Activated CD4-positive, alpha-beta T cell treated with anti-CD3 and anti-CD28 coated beads, Interleukin-2, amount 10 ng/mL, durations not matched to agents 7 days and 5 days (primary cell): ENCODE measurements around the gene BRD3. TPM values are rescaled to one million over a fixed set of nuclear protein-coding genes. Genes with fewer than 3 reads are reported as not detected.
A peak's percentile ranks its signal among the peaks of the same experiment; 100 is the strongest.
"Not testable (repeated sequence)": the region's sequence is repeated elsewhere in the genome, so short reads cannot be mapped to it uniquely, and the experiment has no call there.

Experiments used
- CTCF ChIA-PET: fragments of 350-600 bp; sonication (Branson Sonifier 250); formaldehyde crosslinking; loops from one replicate; lab custom pipeline; 2021; ENCODE audit warnings: antibody characterized with exemption; lab: Charles Lee
- POLR2A ChIA-PET: fragments of 350-600 bp; sonication (Branson Sonifier 250); formaldehyde crosslinking; loops from one replicate; lab custom pipeline; 2021; ENCODE audit warnings: antibody characterized with exemption; lab: Charles Lee
- DNase-seq: peaks from one replicate; pipeline ENCODE4 v3.0.0-alpha.2; 2020
- H3K27ac Mint-ChIP-seq: one replicate; pipeline ENCODE4 v1.8.0; 2021; ENCODE audit warnings: mild to moderate bottlenecking, moderate library complexity, mixed read lengths
- H3K27me3 Mint-ChIP-seq: one replicate; pipeline ENCODE4 v1.8.0; 2021; ENCODE audit warnings: mixed read lengths
- H3K36me3 Mint-ChIP-seq: one replicate; pipeline ENCODE4 v1.8.0; 2021; ENCODE audit warnings: low read depth, mixed read lengths
- H3K4me1 Mint-ChIP-seq: one replicate; pipeline ENCODE4 v1.8.0; 2021; ENCODE audit warnings: mixed read lengths
- H3K4me3 Mint-ChIP-seq: one replicate; pipeline ENCODE4 v1.8.0; 2021; ENCODE audit warnings: mild to moderate bottlenecking, moderate library complexity, mixed read lengths
- H3K9me3 Mint-ChIP-seq: one replicate; pipeline ENCODE4 v1.8.0; 2021; ENCODE audit warnings: mixed read lengths
- total RNA-seq, 2 experiments: library from RNA; stranded (reverse); gene quantifications; one replicate each; pipeline ENCODE4 v1.2.3, GENCODE V29; 2021

Gene BRD3
- total RNA-seq, 2 experiments from 2014 or later: 40.1 to 47.4 TPM

GRCh38 chr9:133992780-133993634, 74.8 kb downstream of the BRD3 start:
- Mint-ChIP-seq H3K27me3 (peaks cover 17% of the 10 kb centered on the region), H3K4me3 (peak overlapping the region; percentile 65), H3K4me1 (peaks cover 2% of the 10 kb centered on the region), H3K36me3 (no peaks in the 10 kb centered on the region), H3K9me3 (no peaks in the 10 kb centered on the region), H3K27ac (peak overlapping the region; percentile 71)
- ChIA-PET POLR2A (no interaction called here), CTCF (interaction anchor here (0.9 to 3.9 kb wide), 5 partner anchors 12 to 211 kb away, joined by 3 to 30 read pairs (median 4); no protein-coding TSS in a partner anchor)
- DNase-seq: peak; percentile 70

GRCh38 chr9:133991964-133992779, 75.7 kb downstream of the BRD3 start, which contains the start of gene VAV2:
Gene VAV2, minus strand, starts transcription at chr9:133992324. Its CDS starts 46 bp downstream, at chr9:133992278.
- H3K27ac Mint-ChIP-seq: peak within 1 kb of the TSS; percentile 54
- DNase-seq: peak; percentile 38
- CTCF ChIA-PET: no interaction called here
- H3K4me3 Mint-ChIP-seq: peak within 1 kb of the TSS; percentile 65
- peaks cover 17% of the 10 kb centered on the region for H3K27me3 Mint-ChIP-seq
- H3K36me3 Mint-ChIP-seq: no peaks in the 10 kb centered on the region
- POLR2A ChIA-PET: no interaction called here
- peaks cover 2% of the 10 kb centered on the region for H3K4me1 Mint-ChIP-seq
- no peaks in the 10 kb centered on the region for H3K9me3 Mint-ChIP-seq

- POLR2A ChIA-PET: no interaction called here
- Mint-ChIP-seq H3K36me3 (no peaks in the 10 kb centered on the region), H3K27ac (no peak overlapping the region), H3K4me1 (peaks cover 2% of the 10 kb centered on the region), H3K4me3 (peak overlapping the region; percentile 55), H3K27me3 (peaks cover 17% of the 10 kb centered on the region), H3K9me3 (no peaks in the 10 kb centered on the region)
- no peak for DNase-seq
- CTCF ChIA-PET: interaction anchor here (0.5 kb wide), 1 partner anchor 121 kb away, joined by 3 read pairs; no protein-coding TSS in a partner anchor
Measured at GRCh38 chr9:133991214-133991921, 76.5 kb downstream of the BRD3 start.

GRCh38 chr9:133990366-133991213, 77.2 kb downstream of the BRD3 start:
- H3K9me3 Mint-ChIP-seq: no peaks in the 10 kb centered on the region
- no peaks in the 10 kb centered on the region for H3K36me3 Mint-ChIP-seq
- POLR2A ChIA-PET: no interaction called here
- no peak overlapping the region for H3K27ac Mint-ChIP-seq
- peaks cover 2% of the 10 kb centered on the region for H3K4me1 Mint-ChIP-seq
- CTCF ChIA-PET: interaction anchor here (0.5 kb wide), 1 partner anchor 122 kb away, joined by 3 read pairs; no protein-coding TSS in a partner anchor
- no peak for DNase-seq
- H3K27me3 Mint-ChIP-seq: peaks cover 17% of the 10 kb centered on the region
- peak overlapping the region; percentile 55 for H3K4me3 Mint-ChIP-seq

- DNase-seq: no peak
- H3K9me3 Mint-ChIP-seq: no peaks in the 10 kb centered on the region
- no peak overlapping the region for H3K27ac Mint-ChIP-seq
- no peak overlapping the region for H3K4me3 Mint-ChIP-seq
- ChIA-PET CTCF (interaction anchor here (0.6 kb wide), 1 partner anchor 84 kb away, joined by 3 read pairs; no protein-coding TSS in a partner anchor), POLR2A (no interaction called here)
- H3K36me3 Mint-ChIP-seq: no peaks in the 10 kb centered on the region
- H3K27me3 Mint-ChIP-seq: peaks cover 17% of the 10 kb centered on the region
- peaks cover 2% of the 10 kb centered on the region for H3K4me1 Mint-ChIP-seq
Measured at GRCh38 chr9:133989625-133990365, 78.0 kb downstream of the BRD3 start.

- DNase-seq, H3K9me3 Mint-ChIP-seq, H3K4me1 Mint-ChIP-seq, H3K4me3 Mint-ChIP-seq, POLR2A ChIA-PET, H3K36me3 Mint-ChIP-seq, H3K27ac Mint-ChIP-seq: not testable (repeated sequence)
- CTCF ChIA-PET: interaction anchor here (1.1 kb wide), 1 partner anchor 12 kb away, joined by 3 read pairs; no protein-coding TSS in a partner anchor
- peaks cover 14% of the 10 kb centered on the region for H3K27me3 Mint-ChIP-seq
Measured at GRCh38 chr9:133988771-133989170, 79.1 kb downstream of the BRD3 start.

GRCh38 chr9:133987946-133988665, 79.7 kb downstream of the BRD3 start:
- H3K4me3 Mint-ChIP-seq: no peak overlapping the region

GRCh38 chr9:133987446-133987788, 80.4 kb downstream of the BRD3 start:
- Mint-ChIP-seq H3K27ac (no peak overlapping the region), H3K9me3 (no peaks in the 10 kb centered on the region), H3K36me3 (no peaks in the 10 kb centered on the region), H3K27me3 (peaks cover 14% of the 10 kb centered on the region), H3K4me1 (peaks cover 2% of the 10 kb centered on the region), H3K4me3 (no peak overlapping the region)
- no peak for DNase-seq
- ChIA-PET POLR2A (no interaction called here), CTCF (no interaction called here)

More at GRCh38 chr9:133987946-133988665, 79.7 kb downstream of the BRD3 start:
- ChIA-PET POLR2A (no interaction called here), CTCF (interaction anchor here (1.1 kb wide), 1 partner anchor 11 kb away, joined by 3 read pairs; no protein-coding TSS in a partner anchor)
- H3K4me1 Mint-ChIP-seq: peaks cover 2% of the 10 kb centered on the region
- DNase-seq: no peak
- H3K27ac Mint-ChIP-seq: no peak overlapping the region
- H3K36me3 Mint-ChIP-seq: no peaks in the 10 kb centered on the region
- no peaks in the 10 kb centered on the region for H3K9me3 Mint-ChIP-seq
- H3K27me3 Mint-ChIP-seq: peaks cover 14% of the 10 kb centered on the region

- H3K27me3 Mint-ChIP-seq: peaks cover 14% of the 10 kb centered on the region
- H3K4me3 Mint-ChIP-seq: no peak overlapping the region
- POLR2A ChIA-PET: no interaction called here
- H3K36me3 Mint-ChIP-seq: no peaks in the 10 kb centered on the region
- no peak for DNase-seq
- no peak overlapping the region for H3K27ac Mint-ChIP-seq
- CTCF ChIA-PET: no interaction called here
- H3K9me3 Mint-ChIP-seq: no peaks in the 10 kb centered on the region
- peaks cover 2% of the 10 kb centered on the region for H3K4me1 Mint-ChIP-seq
Measured at GRCh38 chr9:133986774-133987445, 80.9 kb downstream of the BRD3 start.

GRCh38 chr9:133986061-133986460, 81.8 kb downstream of the BRD3 start:
- Mint-ChIP-seq H3K4me1 (peaks cover 2% of the 10 kb centered on the region), H3K27me3 (peaks cover 14% of the 10 kb centered on the region), H3K4me3 (no peak overlapping the region), H3K27ac (no peak overlapping the region), H3K9me3 (no peaks in the 10 kb centered on the region), H3K36me3 (no peaks in the 10 kb centered on the region)
- POLR2A ChIA-PET: no interaction called here
- CTCF ChIA-PET: no interaction called here
- DNase-seq: no peak
